HG03066 (cell line): ENCODE measurements around the gene BICC1.
"Not testable (repeated sequence)": the region's sequence is repeated elsewhere in the genome, so short reads cannot be mapped to it uniquely, and the experiment has no call there.

Source experiments
- ATAC-seq: cut with Tn5 transposase; IDR thresholded peaks from one replicate; pipeline ENCODE4 v1.9.1; 2021; ENCODE audit warnings: low read depth; ENCODE audit not compliant: unreplicated experiment

BICC1 gene

DNA sequence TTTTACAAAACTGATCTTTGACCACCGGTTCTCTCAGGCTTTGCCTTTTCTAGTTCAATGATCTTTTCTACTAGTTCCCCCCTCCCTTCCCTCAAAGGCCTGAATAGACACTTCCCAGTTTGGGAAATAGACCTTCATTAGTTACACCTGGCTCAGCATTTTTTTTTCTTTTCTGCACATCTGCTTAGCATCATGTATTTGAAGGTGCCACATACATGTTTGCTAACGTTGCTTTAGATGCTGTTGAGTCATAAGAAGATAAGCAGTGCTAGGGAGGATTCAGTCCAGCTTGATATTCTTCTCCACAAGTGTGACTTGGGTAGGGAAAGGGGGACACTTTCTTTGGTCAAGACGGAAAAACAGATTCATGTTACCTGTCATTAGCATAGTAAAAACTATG is 78.3 kb downstream of the BICC1 start:
- ATAC-seq, result no peak

- ATAC-seq, result no peak
Measured at GRCh38 chr10:58593008-58593407, 80.3 kb downstream of the BICC1 start.

DNA sequence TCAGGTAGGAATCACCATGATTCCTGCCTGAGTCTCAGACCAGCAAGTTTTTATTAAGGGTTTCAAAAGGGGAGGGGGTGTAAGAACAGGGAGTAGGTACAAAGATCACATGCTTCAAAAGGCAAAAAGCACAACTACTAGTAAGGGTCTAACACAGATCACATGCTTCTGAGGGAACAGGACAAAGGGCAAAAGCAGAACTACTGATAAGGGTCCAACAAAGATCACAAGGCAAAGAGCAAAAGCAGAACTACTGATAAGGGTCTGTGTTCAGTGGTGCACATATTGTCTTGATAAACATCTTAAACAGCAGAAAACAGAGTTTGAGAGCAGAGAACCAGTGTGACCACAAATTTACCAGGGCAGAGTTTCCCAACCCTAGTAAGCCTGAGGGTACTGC is 84.5 kb downstream of the BICC1 start:
- ATAC-seq, result not testable (repeated sequence)

- ATAC-seq, result no peak
Measured at GRCh38 chr10:58599927-58600553, 87.4 kb downstream of the BICC1 start.

GRCh38 chr10:58608351-58608750 is 95.7 kb downstream of the BICC1 start:
- ATAC-seq, result no peak

- ATAC-seq, result no peak
Measured at GRCh38 chr10:58608826-58609531, 96.3 kb downstream of the BICC1 start.

DNA sequence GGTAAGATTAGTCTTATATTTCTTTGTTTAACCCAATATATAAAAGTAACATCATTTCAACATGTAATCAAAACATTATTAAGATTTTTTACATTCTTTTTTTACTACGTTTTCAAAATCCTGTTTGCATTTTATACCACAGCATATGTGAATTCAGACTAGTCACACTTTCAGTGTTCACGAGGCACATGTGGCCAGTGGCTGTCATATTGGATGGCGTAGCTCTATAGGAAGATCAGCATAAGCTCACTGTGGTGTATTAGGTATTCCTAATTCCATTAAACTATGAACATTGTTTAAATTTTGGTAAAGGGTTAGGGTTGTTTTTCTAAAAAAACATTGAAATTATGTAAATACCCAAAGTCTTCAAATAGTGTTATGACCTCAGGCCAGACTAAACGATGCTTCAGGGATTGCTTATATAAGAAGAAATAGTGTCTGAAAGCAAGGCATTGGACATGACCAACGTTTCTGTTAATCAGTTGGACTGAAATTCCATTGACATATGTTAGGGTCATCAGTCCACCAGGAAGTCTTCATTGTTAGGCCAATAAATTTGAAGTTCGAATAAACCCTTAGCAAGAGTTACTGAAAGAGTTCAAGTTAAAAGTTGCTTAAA is 97.0 kb downstream of the BICC1 start:
- ATAC-seq, result no peak

- ATAC-seq, result no peak
Measured at GRCh38 chr10:58615237-58615935, 102.7 kb downstream of the BICC1 start.

GRCh38 chr10:58618158-58618676 is 105.5 kb downstream of the BICC1 start:
- no peak for ATAC-seq

GRCh38 chr10:58621379-58622077 is 108.9 kb downstream of the BICC1 start:
- ATAC-seq, result no peak

- no peak for ATAC-seq
Measured at GRCh38 chr10:58622246-58622645, 109.6 kb downstream of the BICC1 start.

DNA sequence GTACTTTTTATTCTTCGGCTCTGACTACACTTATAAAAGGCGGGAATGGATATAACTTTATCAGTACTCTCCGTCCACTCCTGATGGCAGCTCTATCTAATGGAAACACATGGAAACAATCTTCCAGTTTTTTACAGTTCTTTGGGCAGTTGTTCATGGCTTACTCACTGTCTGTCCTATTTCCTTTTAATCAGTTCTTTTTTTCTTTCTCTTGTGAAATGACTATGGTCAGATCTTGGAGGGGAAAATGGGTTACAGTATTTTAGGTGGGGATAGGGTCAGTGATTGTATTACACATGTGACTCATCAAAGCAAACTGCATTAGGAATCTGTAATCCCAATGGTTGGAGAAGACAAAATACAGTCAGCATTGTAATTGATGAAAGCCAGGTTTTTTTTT is 112.4 kb downstream of the BICC1 start:
- ATAC-seq, result no peak

DNA sequence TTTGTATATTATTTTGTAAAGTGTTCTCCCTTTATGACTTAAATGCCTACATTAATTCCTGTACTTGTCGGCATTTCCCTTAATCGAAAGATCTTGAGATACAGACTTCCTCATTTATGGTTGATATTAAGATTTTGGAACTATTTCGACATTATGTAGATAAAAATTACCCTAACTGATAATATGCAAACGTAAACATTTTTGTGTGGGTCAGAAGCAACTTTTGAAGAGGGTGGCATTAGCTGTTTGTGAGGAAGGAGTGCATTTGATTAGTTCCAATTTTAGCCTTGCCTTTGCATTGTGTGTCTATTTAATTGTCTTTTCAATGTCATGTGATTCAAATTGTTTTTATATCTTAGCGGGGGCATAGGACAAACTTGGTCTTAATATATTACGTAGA is 114.7 kb downstream of the BICC1 start:
- no peak for ATAC-seq

GRCh38 chr10:58631715-58632114 is 119.0 kb downstream of the BICC1 start:
- no peak for ATAC-seq

GRCh38 chr10:58632216-58632615 is 119.5 kb downstream of the BICC1 start:
- no peak for ATAC-seq

DNA sequence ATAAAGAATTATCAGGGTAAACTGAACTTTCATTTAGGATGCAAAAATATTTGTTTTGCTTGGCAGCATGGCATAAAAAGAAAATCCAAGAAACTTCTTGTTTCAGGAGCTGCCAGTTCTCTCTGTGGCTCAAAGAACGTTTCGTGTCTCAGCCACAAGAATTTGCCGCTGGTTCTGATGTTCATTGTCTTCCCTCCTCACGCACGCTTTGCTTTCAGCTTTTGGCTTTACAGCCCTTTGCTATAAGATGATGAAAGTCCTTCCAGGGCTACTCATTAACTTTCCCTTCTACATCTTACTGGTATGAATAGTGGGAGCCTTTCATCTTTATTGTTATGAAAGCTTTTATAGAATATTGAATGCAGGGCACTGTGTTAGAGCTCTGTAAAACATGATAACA is 124.7 kb downstream of the BICC1 start:
- ATAC-seq, result no peak

DNA sequence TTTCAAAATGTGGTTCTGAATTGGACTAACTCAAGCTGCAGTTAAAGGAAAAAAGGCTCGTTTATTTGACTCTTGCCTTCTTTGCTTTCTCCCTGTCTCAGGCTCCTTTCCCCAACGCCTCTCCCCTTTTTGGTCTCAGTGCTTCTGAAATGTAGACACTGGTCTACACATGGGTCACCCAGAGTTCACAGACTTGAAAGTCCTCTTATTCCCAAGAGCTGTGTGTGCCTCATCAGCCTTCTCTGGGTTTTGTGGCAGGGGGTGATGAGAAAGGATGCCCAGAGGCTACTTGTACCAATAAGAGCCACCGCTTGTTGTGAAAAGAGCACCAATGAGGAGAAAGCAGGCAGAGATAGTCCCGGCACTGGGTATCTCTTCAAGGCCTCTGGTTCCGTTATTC is 125.7 kb downstream of the BICC1 start:
- no peak for ATAC-seq

DNA sequence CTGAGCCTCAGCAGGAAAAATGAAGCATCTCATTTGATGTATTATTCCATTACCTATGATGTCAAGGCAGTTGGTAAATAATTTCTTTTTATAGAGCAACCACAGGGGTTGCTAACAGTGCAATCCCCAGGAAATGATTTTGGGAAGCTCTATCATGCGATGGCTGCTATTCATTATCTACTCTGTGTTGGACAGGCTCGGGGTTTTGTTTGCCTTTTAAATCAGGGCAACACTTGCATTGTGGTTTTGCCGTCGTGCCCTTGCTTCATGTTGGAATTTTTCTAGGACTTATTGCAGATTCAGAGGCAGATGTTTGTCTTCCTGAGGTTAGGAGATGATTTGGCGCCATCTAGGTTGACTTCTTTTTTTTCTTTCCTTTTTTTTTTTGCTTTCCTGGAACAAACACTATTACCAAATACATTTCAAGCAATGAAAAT is 128.4 kb downstream of the BICC1 start:
- no peak for ATAC-seq

- no peak for ATAC-seq
Measured at GRCh38 chr10:58641708-58642107, 129.0 kb downstream of the BICC1 start.

DNA sequence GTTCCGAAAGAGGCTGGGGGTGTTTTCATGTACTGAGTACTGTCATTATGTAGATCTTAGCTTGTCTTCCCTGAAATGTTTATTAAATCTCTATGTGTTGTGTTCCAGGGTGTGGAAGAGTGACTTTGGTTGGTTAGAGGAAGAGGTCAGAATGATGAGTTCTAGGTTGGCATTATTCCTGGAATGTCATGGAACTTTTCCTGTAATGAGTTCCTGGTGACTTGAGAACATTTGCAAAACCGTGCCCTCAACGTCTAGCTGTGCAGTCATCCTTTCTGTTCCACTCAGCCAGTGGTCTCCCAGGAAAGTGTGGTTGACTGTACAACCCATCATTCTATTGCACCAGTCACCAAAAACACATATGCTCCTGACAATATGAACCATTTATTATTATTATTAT is 129.6 kb downstream of the BICC1 start:
- ATAC-seq, result no peak
